OCI-LY3 (cell line): ENCODE measurements around the gene B4GALNT2.
"Not testable (repeated sequence)": the region's sequence is repeated elsewhere in the genome, so short reads cannot be mapped to it uniquely, and the experiment has no call there.

Experiments used
- H2AFZ ChIP-seq: fragments of 200-600, 300-600 bp; shearing (Covaris generic); 2 replicates; pipeline ENCODE4 v1.6.0; 2014; ENCODE audit warnings: antibody characterized with exemption, low read depth, low read length
- H3K27ac ChIP-seq: fragments of 200-600, 300-600 bp; sonication (generic); 2 replicates; pipeline ENCODE4 v1.5.1; 2014; ENCODE audit warnings: mild to moderate bottlenecking, low read length, moderate library complexity, mixed read lengths
- H3K27me3 ChIP-seq: fragments of 200-600, 300-600 bp; sonication (generic); 2 replicates; pipeline ENCODE4 v1.6.1; 2014; ENCODE audit warnings: low read depth, low read length, mixed read lengths
- H3K36me3 ChIP-seq: fragments of 200-600, 300-600 bp; sonication (generic); replicated peaks from 2 replicates; pipeline ENCODE3; 2014; ENCODE audit warnings: low read depth, low read length, mixed read lengths
- H3K4me1 ChIP-seq: fragments of 300-600, 200-600 bp; sonication (generic); 2 replicates; pipeline ENCODE4 v1.6.1; 2014; ENCODE audit warnings: low read length, mixed read lengths
- H3K4me2 ChIP-seq: fragments of 200-600, 300-600 bp; sonication (generic); 2 replicates; pipeline ENCODE4 v1.6.1; 2014; ENCODE audit warnings: low read length, mixed read lengths
- H3K4me3 ChIP-seq: fragments of 300-600, 200-600 bp; sonication (generic); 2 replicates; pipeline ENCODE4 v1.5.1; 2014; ENCODE audit warnings: antibody characterized with exemption, mild to moderate bottlenecking, low read length, moderate library complexity
- H3K79me2 ChIP-seq: fragments of 300-600, 200-600 bp; shearing (Covaris generic); 2 replicates; pipeline ENCODE4 v1.6.1; 2014; ENCODE audit warnings: mild to moderate bottlenecking, low read length, mixed read lengths
- H3K9ac ChIP-seq: fragments of 300-600, 200-600 bp; shearing (Covaris generic); 2 replicates; pipeline ENCODE4 v1.6.0; 2014; ENCODE audit warnings: mild to moderate bottlenecking, low read length, moderate library complexity
- H3K9me3 ChIP-seq: fragments of 200-600, 300-600 bp; shearing (Covaris generic); 2 replicates; pipeline ENCODE4 v1.6.1; 2014; ENCODE audit warnings: low read length, mixed read lengths; ENCODE audit not compliant: insufficient read depth
- H4K20me1 ChIP-seq: fragments of 200-600, 300-600 bp; sonication (generic); 2 replicates; pipeline ENCODE4 v1.6.1; 2016; ENCODE audit warnings: low read length, mixed read lengths; ENCODE audit not compliant: insufficient read depth
- CTCF ChIP-seq: fragments of 200-600, 300-600 bp; sonication (generic); IDR thresholded peaks from 2 replicates; pipeline ENCODE4 v1.5.1; 2014; ENCODE audit warnings: antibody characterized with exemption, low read length, low read depth
- EZH2phosphoT487 ChIP-seq: fragments of 200-600 bp; shearing (Covaris generic); IDR thresholded peaks from 2 replicates; pipeline ENCODE4 v1.6.1; 2018; ENCODE audit warnings: antibody characterized with exemption, mixed run types, low read depth

Gene B4GALNT2

DNA sequence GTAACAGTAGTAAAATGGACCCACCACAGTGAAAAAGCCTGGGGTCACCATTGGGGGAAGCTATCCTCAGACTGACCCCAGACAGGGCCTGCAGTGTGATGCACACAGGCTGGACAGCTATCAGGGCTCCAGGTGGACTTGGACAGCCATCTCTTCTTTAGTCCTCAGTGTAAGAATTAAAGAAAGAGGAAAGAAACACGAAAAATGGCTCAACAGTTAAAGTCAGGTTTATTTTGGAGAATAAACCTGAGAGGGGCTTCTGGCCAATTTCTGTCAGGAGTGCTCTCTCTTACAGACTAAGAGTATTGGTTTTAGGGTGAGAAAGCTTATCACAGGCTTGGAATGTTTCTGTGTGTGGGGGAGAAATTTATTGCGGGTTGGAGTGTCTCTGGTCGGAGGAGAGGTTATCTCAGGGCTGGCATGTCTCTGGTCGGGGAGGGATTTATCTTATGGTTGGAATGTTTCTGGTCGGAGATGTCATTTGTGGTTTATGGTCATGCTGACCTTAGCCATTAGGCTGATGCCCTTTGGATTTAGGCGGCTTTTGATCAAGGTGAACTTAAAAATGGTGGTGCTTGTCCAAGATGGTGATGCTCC is 10.8 kb upstream of the B4GALNT2 start:
- Histone ChIP-seq H3K4me2 (no peak overlapping the region), H3K79me2 (no peaks in the 10 kb centered on the region), H3K9ac (no peak overlapping the region), H3K9me3 (no peaks in the 10 kb centered on the region), H3K4me3 (no peak overlapping the region), H2AFZ (no peak overlapping the region), H3K4me1 (no peaks in the 10 kb centered on the region), H4K20me1 (no peaks in the 10 kb centered on the region), H3K27ac (no peak overlapping the region), H3K27me3 (peaks cover 3% of the 10 kb centered on the region; the same call in 1 of the 2 replicates), H3K36me3 (no peaks in the 10 kb centered on the region)
- TF ChIP-seq CTCF (no peak), EZH2phosphoT487 (no peak)

GRCh38 chr17:49122566-49122965 is 10.0 kb upstream of the B4GALNT2 start:
- Histone ChIP-seq H3K79me2 (no peaks in the 10 kb centered on the region), H4K20me1 (no peaks in the 10 kb centered on the region), H3K27me3 (no peaks in the 10 kb centered on the region), H3K4me2 (no peak overlapping the region), H3K36me3 (no peaks in the 10 kb centered on the region), H3K27ac (no peak overlapping the region), H2AFZ (no peak overlapping the region), H3K9ac (no peak overlapping the region), H3K9me3 (no peaks in the 10 kb centered on the region), H3K4me3 (no peak overlapping the region), H3K4me1 (no peaks in the 10 kb centered on the region)
- TF ChIP-seq CTCF, result no peak
- TF ChIP-seq EZH2phosphoT487, result no peak

GRCh38 chr17:49123061-49123460 is 9.5 kb upstream of the B4GALNT2 start:
- Histone ChIP-seq H3K27ac (no peak overlapping the region), H3K4me3 (no peak overlapping the region), H3K27me3 (no peaks in the 10 kb centered on the region), H3K9ac (no peak overlapping the region), H3K9me3 (peaks cover 1% of the 10 kb centered on the region; the same call in 1 of the 2 replicates), H3K4me2 (no peak overlapping the region), H2AFZ (no peak overlapping the region), H3K4me1 (no peaks in the 10 kb centered on the region), H3K79me2 (no peaks in the 10 kb centered on the region), H3K36me3 (no peaks in the 10 kb centered on the region), H4K20me1 (no peaks in the 10 kb centered on the region)
- TF ChIP-seq CTCF (no peak), EZH2phosphoT487 (no peak)

DNA sequence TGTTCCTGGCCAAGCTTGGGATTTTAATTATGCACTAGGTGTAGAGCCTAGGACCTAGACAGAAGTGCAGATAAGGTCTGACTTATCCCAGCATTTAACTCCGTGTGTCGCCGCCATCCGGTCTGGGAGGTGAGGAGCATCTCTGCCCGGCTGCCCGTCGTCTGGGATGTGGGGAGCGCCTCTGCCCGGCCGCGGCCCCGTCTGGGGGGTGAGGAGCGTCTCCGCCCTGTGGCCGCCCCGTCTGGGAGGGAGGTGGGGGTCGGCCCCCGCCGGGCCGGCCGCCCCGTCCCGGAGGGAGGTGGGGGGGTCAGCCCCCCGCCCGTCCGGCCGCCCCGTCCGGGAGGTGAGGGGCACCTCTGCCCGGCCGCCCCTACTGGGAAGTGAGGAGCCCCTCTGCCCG is 7.1 kb upstream of the B4GALNT2 start:
- Histone ChIP-seq H3K4me3 (no peak overlapping the region), H3K27ac (no peak overlapping the region), H3K36me3 (no peaks in the 10 kb centered on the region), H3K27me3 (no peaks in the 10 kb centered on the region), H3K4me1 (no peaks in the 10 kb centered on the region), H3K9ac (no peak overlapping the region), H3K79me2 (no peaks in the 10 kb centered on the region), H4K20me1 (no peaks in the 10 kb centered on the region), H3K9me3 (peaks cover 3% of the 10 kb centered on the region; the same call in 1 of the 2 replicates), H3K4me2 (no peak overlapping the region), H2AFZ (no peak overlapping the region)
- no peak for TF ChIP-seq EZH2phosphoT487
- no peak for TF ChIP-seq CTCF

DNA sequence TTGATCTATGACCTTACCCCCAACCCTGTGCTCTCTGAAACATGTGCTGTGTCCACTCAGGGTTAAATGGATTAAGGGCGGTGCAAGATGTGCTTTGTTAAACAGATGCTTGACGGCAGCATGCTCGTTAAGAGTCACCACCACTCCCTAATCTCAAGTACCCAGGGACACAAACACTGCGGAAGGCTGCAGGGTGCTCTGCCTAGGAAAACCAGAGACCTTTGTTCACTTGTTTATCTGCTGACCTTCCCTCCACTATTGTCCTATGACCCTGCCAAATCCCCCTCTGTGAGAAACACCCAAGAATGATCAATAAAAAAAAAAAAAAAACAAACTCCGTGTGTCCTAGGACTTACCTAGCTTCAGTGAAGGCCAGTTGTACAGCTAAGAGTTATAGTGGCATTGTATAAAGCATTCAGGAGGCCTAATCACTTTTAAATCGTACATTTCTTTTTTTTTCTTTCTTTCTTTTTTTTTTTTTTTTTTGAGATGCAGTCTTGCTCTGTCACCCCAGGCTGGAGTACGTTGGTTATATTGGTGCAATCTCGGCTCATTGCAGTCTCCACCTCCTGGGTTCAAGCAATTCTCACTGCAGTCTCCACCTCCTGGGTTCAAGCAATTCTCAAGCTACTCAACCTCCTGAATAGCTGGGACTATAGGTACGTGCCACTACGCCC is 6.2 kb upstream of the B4GALNT2 start:
- not testable (repeated sequence) for H3K9ac ChIP-seq, H3K9me3 ChIP-seq, H2AFZ ChIP-seq, H3K27ac ChIP-seq, H3K4me3 ChIP-seq, H3K79me2 ChIP-seq, H3K27me3 ChIP-seq, H4K20me1 ChIP-seq, H3K4me2 ChIP-seq, H3K4me1 ChIP-seq, H3K36me3 ChIP-seq

GRCh38 chr17:49129359-49129950 is 3.1 kb upstream of the B4GALNT2 start:
- H3K27ac ChIP-seq, H3K4me3 ChIP-seq, H4K20me1 ChIP-seq, H3K9ac ChIP-seq, H3K79me2 ChIP-seq, H3K4me1 ChIP-seq, H2AFZ ChIP-seq, H3K27me3 ChIP-seq, H3K4me2 ChIP-seq, H3K9me3 ChIP-seq, H3K36me3 ChIP-seq: not testable (repeated sequence)
